SH-SY5Y (cell line): ENCODE data around the gene TOLLIP.

Experiments used
- GATA2 ChIP-seq: IDR thresholded peaks from 2 replicates; pipeline ENCODE4 v1.6.1; 2011; ENCODE audit warnings: mild to moderate bottlenecking, low read depth, low read length
- GATA3 ChIP-seq: IDR thresholded peaks from 2 replicates; pipeline ENCODE4 v1.6.1; 2011; ENCODE audit warnings: low read depth, mild to moderate bottlenecking, low read length, moderate library complexity

The TOLLIP gene

DNA sequence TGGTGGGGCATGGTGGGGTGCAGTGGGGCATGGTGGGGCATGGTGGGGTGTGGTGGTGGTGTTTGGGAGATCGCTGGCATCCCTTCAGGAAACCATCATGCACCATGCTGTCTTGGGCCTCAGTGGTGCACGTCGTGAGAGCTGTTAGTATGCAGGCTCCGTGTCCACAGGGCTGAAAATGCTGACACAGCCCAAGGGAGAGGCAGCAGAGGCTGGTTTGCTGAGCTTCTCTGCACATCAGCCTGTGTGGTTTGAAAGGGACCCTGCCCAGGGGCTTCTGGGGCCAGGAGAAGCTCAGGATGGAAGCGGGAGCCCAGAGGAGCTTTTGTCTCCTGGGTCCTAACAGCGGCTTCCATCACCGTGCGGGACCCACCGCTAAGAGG lies 56.3 kb downstream of the TOLLIP start:
- TF ChIP-seq GATA2 = no peak
- no peak for TF ChIP-seq GATA3

DNA sequence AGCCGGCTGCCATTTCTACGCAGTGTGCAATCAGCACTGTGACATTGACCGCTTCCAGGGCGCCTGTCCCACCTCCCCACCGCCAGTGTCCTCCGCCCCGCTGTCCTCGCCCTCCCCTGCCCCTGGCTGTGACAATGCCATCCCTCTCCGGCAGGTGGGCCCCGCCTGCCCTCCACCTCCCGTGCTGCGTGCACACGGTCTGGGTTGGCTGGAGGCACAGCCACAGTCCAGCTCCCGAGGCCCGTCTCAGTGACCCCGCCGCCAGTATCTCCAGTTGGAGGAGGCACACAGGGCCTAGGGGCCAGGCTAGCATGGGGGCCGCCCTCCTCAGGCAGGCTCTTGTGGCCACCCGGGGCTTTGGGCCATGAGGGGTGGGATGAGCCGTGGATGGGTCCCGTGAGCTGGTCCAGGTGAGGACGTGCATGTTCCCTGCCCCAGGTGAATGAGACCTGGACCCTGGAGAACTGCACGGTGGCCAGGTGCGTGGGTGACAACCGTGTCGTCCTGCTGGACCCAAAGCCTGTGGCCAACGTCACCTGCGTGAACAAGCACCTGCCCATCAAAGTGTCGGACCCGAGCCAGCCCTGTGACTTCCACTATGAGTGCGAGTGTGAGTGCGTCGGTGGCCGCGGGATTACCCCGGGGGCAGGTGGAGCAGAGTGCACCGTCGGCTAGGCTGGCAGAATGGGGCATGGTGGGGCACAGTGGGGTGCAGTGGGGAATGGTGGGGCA lies 56.9 kb downstream of the TOLLIP start:
- TF ChIP-seq GATA3 = no peak
- TF ChIP-seq GATA2 = no peak

DNA sequence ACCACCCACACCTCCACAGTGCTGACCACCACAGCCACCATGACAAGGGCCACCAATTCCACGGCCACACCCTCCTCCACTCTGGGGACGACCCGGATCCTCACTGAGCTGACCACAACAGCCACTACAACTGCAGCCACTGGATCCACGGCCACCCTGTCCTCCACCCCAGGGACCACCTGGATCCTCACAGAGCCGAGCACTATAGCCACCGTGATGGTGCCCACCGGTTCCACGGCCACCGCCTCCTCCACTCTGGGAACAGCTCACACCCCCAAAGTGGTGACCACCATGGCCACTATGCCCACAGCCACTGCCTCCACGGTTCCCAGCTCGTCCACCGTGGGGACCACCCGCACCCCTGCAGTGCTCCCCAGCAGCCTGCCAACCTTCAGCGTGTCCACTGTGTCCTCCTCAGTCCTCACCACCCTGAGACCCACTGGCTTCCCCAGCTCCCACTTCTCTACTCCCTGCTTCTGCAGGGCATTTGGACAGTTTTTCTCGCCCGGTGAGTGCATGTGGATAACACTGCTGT lies 58.1 kb downstream of the TOLLIP start:
- TF ChIP-seq GATA2 = no peak
- no peak for TF ChIP-seq GATA3

DNA sequence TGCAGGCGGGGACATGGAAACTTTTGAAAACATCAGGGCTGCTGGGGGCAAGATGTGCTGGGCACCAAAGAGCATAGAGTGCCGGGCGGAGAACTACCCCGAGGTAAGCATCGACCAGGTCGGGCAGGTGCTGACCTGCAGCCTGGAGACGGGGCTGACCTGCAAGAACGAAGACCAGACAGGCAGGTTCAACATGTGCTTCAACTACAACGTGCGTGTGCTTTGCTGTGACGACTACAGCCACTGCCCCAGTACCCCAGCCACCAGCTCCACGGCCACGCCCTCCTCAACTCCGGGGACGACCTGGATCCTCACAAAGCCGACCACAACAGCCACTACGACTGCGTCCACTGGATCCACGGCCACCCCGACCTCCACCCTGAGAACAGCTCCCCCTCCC lies 67.1 kb downstream of the TOLLIP start:
- no peak for TF ChIP-seq GATA3
- no peak for TF ChIP-seq GATA2

DNA sequence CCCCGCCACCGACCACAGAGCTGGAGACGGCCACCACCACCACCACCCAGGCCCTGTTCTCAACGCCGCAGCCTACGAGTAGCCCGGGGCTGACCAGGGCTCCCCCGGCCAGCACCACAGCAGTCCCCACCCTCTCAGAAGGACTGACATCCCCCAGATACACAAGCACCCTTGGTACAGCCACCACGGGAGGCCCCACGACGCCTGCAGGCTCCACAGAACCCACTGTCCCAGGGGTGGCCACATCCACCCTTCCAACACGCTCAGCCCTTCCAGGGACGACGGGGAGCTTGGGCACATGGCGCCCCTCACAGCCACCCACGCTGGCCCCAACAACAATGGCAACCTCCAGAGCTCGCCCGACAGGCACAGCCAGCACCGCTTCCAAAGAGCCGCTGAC lies 67.7 kb downstream of the TOLLIP start:
- TF ChIP-seq GATA2 (no peak), GATA3 (no peak)

DNA sequence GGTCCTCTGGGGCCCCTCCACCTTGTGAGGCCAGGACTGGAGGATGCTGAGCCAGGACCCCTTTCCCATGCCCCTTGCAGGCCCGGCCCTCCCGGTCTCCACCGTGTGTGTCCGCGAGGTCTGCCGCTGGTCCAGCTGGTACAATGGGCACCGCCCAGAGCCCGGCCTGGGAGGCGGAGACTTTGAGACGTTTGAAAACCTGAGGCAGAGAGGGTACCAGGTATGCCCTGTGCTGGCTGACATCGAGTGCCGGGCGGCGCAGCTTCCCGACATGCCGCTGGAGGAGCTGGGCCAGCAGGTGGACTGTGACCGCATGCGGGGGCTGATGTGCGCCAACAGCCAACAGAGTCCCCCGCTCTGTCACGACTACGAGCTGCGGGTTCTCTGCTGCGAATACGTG lies 68.7 kb downstream of the TOLLIP start:
- TF ChIP-seq GATA3 (no peak), GATA2 (no peak)

DNA sequence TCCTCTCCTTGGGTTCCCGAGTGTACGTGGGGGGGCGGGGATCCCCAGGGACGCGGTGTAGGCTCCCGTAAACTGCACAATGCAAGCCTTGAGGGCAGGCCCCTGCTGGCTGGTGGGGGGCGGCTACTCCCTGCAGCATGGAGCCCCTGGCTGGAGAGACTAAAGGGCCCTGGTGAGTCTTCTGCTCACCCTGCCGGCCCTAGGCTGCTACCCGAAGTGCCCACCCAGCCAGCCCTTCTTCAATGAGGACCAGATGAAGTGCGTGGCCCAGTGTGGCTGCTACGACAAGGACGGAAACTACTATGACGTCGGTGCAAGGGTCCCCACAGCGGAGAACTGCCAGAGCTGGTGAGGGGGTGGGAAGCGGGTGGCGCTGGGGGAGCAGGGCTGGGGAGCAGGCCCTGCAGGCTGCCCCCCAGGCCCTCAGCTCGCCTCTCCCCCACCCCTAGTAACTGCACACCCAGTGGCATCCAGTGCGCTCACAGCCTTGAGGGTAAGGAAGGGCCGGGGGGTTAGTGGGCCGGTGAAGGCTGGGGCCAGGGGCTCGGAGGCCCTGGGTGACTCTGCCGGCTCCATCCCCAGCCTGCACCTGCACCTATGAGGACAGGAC lies 69.7 kb downstream of the TOLLIP start:
- TF ChIP-seq GATA3 (no peak), GATA2 (no peak)

DNA sequence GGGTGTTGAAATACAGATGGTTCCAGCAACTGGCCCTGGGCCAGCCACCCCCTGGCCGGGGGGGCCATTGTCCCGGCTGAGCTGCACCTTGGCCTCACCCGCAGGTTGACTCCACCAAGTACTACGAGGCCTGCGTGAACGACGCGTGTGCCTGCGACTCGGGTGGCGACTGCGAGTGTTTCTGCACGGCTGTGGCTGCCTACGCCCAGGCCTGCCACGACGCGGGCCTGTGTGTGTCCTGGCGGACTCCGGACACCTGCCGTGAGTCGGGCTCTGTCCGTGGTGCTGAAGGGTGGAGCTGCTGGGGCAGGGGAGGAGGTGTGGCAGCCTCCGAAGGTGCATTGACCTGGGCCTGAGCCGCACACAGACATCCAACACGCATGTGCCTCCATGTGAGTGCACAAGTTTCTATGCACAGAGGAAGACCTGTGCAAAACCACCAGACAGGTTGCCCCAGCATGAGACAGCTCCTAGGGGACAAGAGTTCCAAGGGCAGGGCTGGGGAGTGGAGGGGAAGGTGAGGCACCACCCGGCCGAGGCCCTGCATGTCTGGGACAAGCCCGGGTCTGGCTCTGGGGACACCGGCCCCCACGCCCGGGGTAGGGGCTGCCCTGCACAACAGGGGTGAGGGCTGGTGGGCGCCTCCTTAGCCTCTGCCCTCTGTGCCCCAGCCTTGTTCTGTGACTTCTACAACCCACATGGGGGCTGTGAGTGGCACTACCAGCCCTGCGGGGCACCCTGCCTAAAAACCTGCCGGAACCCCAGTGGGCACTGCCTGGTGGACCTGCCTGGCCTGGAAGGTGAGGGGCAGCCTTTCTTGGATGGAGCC lies 70.5 kb downstream of the TOLLIP start:
- TF ChIP-seq GATA3 = no peak
- no peak for TF ChIP-seq GATA2

DNA sequence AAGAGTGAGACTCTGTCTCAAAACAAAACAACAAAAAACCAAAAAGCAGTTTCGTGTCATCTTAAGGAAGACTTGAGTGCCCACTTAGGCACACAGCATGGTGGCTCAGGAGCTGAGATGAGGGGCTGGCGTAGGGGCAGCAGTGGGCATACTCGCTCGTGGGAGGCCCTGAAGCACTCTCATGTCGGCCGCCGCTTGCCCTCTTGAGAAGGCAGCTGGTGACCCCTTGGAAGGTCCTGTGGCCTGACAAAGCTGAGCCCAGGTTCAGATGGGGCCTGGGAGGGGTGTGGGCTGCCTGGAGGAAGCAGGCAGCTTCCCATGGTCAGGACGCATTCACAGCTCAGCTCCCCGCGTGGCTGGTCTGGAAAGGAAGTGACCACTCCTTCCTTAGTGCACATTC lies 71.6 kb downstream of the TOLLIP start:
- TF ChIP-seq GATA2 (no peak), GATA3 (no peak)

DNA sequence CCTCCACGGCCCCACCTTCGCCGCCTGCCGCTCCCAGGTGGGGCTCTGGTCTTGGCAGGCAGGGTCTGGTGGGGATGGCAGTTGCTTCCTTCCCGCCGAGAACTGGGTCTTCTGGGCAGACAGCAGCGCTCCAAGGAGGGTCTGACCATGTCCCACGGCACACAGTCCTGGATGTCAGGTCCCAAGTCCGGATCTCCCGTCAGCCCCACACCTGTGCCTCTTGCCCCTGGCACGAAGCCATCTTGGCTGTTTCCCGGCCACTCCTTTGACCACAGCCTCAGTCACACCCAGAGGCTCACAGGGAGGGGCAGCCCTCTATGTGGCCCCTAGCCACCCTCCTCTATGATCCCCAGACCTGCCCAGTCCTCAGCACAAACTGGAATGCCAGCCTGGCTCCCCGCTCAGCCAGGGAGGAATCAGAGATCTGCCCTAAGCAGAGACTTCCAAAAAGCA lies 72.3 kb downstream of the TOLLIP start:
- no peak for TF ChIP-seq GATA3
- no peak for TF ChIP-seq GATA2

DNA sequence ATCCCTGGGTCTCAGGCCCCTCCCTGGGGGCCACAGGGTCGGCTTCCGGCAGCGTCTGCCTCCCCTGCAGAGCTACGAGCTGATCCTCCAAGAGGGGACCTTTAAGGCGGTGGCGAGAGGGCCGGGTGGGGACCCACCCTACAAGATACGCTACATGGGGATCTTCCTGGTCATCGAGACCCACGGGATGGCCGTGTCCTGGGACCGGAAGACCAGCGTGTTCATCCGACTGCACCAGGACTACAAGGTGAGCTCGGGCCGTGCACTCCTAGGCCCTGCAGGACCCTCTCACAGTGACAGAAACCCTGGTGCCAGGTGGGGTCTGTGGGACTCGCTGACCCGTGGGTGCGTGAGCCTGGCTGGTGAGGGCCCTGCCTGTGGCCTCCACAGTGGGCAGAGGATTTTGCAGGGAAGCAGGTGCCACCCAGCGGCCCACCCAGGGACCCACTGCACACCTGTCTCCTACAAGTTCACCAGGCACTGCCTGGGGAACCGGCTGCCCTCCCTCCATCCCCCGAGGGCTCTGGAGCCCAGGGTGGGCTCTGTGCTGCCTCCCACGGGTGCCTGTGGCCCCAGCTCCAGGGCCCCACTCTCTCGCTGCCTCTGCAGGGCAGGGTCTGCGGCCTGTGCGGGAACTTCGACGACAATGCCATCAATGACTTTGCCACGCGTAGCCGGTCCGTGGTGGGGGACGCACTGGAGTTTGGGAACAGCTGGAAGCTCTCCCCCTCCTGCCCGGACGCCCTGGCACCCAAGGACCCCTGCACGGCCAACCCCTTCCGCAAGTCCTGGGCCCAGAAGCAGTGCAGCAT lies 72.9 kb downstream of the TOLLIP start:
- TF ChIP-seq GATA3 = no peak
- TF ChIP-seq GATA2 = no peak

DNA sequence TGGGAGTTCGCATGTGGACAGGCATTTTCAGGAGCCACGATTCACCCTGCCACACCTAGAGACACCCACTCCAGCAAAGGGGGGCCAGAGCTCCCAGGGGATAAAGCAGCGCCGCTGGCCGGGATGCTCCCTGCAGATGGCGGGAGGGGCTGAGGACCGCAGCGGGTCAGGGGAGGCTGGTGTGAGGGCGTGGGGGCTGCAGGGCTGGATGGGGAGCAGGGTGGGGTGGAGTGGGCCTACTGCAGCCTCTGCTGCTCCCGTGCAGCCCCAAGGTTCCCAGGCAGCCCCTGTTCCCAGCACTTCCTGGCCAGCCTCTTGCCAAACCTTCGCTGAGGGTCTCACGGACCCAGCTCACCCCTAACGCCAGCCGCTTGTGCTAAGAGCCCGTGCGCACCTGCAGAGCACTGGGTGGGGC lies 73.5 kb downstream of the TOLLIP start:
- no peak for TF ChIP-seq GATA3
- no peak for TF ChIP-seq GATA2

DNA sequence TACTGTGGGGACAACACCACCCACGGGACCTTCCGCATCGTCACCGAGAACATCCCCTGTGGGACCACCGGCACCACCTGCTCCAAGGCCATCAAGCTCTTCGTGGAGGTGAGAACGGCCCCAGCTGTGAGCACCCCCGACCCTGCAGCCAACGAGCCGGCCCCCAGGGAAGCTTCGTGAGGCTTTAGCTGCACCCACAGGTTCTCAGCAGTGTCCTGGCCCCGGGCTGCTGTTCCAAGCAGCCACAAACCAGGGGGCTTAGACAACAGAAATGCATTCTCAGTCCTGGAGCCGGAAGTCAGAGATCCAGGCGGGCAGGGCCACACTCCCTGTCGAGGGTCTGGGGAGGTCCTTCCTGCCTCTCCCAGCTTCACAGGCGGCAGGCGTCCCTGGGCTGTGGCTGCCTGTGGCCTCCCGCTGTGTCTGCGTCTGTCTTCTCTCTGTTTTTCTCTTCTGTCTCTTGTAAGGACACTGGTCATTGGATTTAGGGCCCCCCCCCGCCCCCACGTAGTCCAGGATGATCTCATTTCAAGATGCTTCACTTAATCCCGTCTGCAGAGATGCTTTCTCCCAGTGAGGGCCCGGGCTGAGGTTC lies 74.0 kb downstream of the TOLLIP start:
- TF ChIP-seq GATA3 (no peak), GATA2 (no peak)
